DND-41 (cell line): ENCODE results near the gene FAM43A.

Source experiments
- ATAC-seq: fragments of 200-7000 bp; cut with Tn5 transposase; 3 replicates; pipeline ENCODE4 v1.9.1; 2021; ENCODE audit warnings: low read depth; ENCODE audit not compliant: insufficient read depth
- DNase-seq: peaks from one replicate; pipeline ENCODE4 v3.0.0-alpha.2; 2020
- H2AFZ ChIP-seq: 2 replicates; pipeline ENCODE4 v1.6.0; 2012; ENCODE audit warnings: low read depth, low read length
- H3K27ac ChIP-seq: 2 replicates; pipeline ENCODE4 v1.5.1; 2012; ENCODE audit warnings: low read length, inconsistent platforms
- H3K27me3 ChIP-seq: fragments of 200-600 bp; sonication (generic); 2 replicates; pipeline ENCODE4 v1.6.0; 2012; ENCODE audit warnings: low read length, mild to moderate bottlenecking, inconsistent platforms; ENCODE audit not compliant: insufficient read depth, poor library complexity
- H3K36me3 ChIP-seq: 2 replicates; pipeline ENCODE4 v1.5.1; 2012; ENCODE audit warnings: low read length, inconsistent platforms; ENCODE audit not compliant: insufficient read depth
- H3K4me1 ChIP-seq: 2 replicates; pipeline ENCODE4 v1.5.1; 2012; ENCODE audit warnings: mild to moderate bottlenecking, low read length; ENCODE audit not compliant: insufficient read depth
- H3K4me2 ChIP-seq: 2 replicates; pipeline ENCODE4 v1.6.0; 2012; ENCODE audit warnings: mild to moderate bottlenecking, moderate library complexity, low read length, inconsistent platforms; ENCODE audit not compliant: insufficient read depth
- H3K4me3 ChIP-seq, 2 experiments: fragments of 200-600 bp in 1 of 2; shearing (Covaris generic) in 1 of 2; 2 replicates each; pipeline ENCODE4 v1.5.1; 2012 to 2016; ENCODE audit warnings: inconsistent platforms in 2 of 2, low read length in 2 of 2, mild to moderate bottlenecking in 2 of 2, low read depth in 1 of 2, moderate library complexity in 1 of 2
- H3K79me2 ChIP-seq: 2 replicates; pipeline ENCODE4 v1.6.0; 2012; ENCODE audit warnings: low read length, inconsistent platforms; ENCODE audit not compliant: insufficient read depth
- H3K9ac ChIP-seq: 2 replicates; pipeline ENCODE4 v1.6.0; 2012; ENCODE audit warnings: low read depth, mild to moderate bottlenecking, inconsistent platforms, low read length, moderate library complexity
- H3K9me3 ChIP-seq: 2 replicates; pipeline ENCODE4 v1.5.1; 2012; ENCODE audit warnings: low read length, moderate library complexity, mild to moderate bottlenecking, inconsistent platforms; ENCODE audit not compliant: insufficient read depth, severe bottlenecking
- H4K20me1 ChIP-seq: 2 replicates; pipeline ENCODE4 v1.6.0; 2012; ENCODE audit warnings: low read length; ENCODE audit not compliant: insufficient read depth
- CTCF ChIP-seq: IDR thresholded peaks from 2 replicates; pipeline ENCODE4 v1.5.1; 2012; ENCODE audit warnings: borderline replicate concordance, low read length, moderate library complexity, mild to moderate bottlenecking; ENCODE audit not compliant: poor library complexity, severe bottlenecking; ENCODE audit errors: extremely low read depth
- EZH2 ChIP-seq: IDR thresholded peaks from 3 replicates; pipeline ENCODE4 v1.6.1; 2012; ENCODE audit warnings: borderline replicate concordance, low read depth, mild to moderate bottlenecking, moderate library complexity, low read length, inconsistent platforms; ENCODE audit not compliant: severe bottlenecking

The FAM43A gene

GRCh38 chr3:194658477-194659242 lies 27.0 kb upstream of the FAM43A start:
- H4K20me1 ChIP-seq = no peaks in the 10 kb centered on the region; the same call in 1 of the 2 replicates
- no peak overlapping the region for H3K4me3 ChIP-seq
- H3K27me3 ChIP-seq = no peaks in the 10 kb centered on the region
- peaks cover 76% of the 10 kb centered on the region for H3K36me3 ChIP-seq
- 0 out of 2 replicates have a peak, but pooled peaks cover 2% of the 10 kb centered on the region for H3K79me2 ChIP-seq
- H3K27ac ChIP-seq = no peak overlapping the region
- no peak overlapping the region for H3K9ac ChIP-seq
- ATAC-seq = no peak
- no peak for TF ChIP-seq CTCF
- TF ChIP-seq EZH2 = no peak
- no peak overlapping the region for H2AFZ ChIP-seq
- H3K4me1 ChIP-seq = no peaks in the 10 kb centered on the region
- H3K9me3 ChIP-seq = no peaks in the 10 kb centered on the region
- no peak for DNase-seq
- H3K4me2 ChIP-seq = no peak overlapping the region

GRCh38 chr3:194659778-194660177 lies 25.9 kb upstream of the FAM43A start:
- Histone ChIP-seq H3K36me3 (peaks cover 74% of the 10 kb centered on the region), H3K4me1 (no peaks in the 10 kb centered on the region), H4K20me1 (no peaks in the 10 kb centered on the region; the same call in 1 of the 2 replicates), H3K27ac (no peak overlapping the region), H3K4me2 (no peak overlapping the region), H3K79me2 (0 out of 2 replicates have a peak, but pooled peaks cover 2% of the 10 kb centered on the region), H3K9me3 (no peaks in the 10 kb centered on the region), H3K4me3 (no peak overlapping the region), H3K9ac (no peak overlapping the region), H2AFZ (no peak overlapping the region), H3K27me3 (no peaks in the 10 kb centered on the region)
- no peak for ATAC-seq
- TF ChIP-seq EZH2 = no peak
- TF ChIP-seq CTCF = no peak
- DNase-seq = no peak

- H3K4me3 ChIP-seq = no peak overlapping the region
- H4K20me1 ChIP-seq = peaks cover 2% of the 10 kb centered on the region; the same call in 1 of the 2 replicates
- H3K79me2 ChIP-seq = peaks cover 4% of the 10 kb centered on the region; the same call in 1 of the 2 replicates
- H3K4me1 ChIP-seq = no peaks in the 10 kb centered on the region
- no peak overlapping the region for H2AFZ ChIP-seq
- H3K9ac ChIP-seq = no peak overlapping the region
- H3K27ac ChIP-seq = no peak overlapping the region
- no peaks in the 10 kb centered on the region for H3K9me3 ChIP-seq
- no peak overlapping the region for H3K4me2 ChIP-seq
- DNase-seq (no peak), ATAC-seq (no peak)
- TF ChIP-seq CTCF (no peak), EZH2 (no peak)
- H3K36me3 ChIP-seq = peaks cover 83% of the 10 kb centered on the region
- no peaks in the 10 kb centered on the region for H3K27me3 ChIP-seq
Observed at GRCh38 chr3:194661374-194661773, 24.3 kb upstream of the FAM43A start.

GRCh38 chr3:194661946-194662345 lies 23.7 kb upstream of the FAM43A start:
- ATAC-seq = no peak
- H4K20me1 ChIP-seq = peaks cover 2% of the 10 kb centered on the region; the same call in 1 of the 2 replicates
- H3K4me2 ChIP-seq = no peak overlapping the region
- no peak overlapping the region for H3K27ac ChIP-seq
- TF ChIP-seq CTCF (no peak), EZH2 (no peak)
- no peaks in the 10 kb centered on the region for H3K9me3 ChIP-seq
- no peaks in the 10 kb centered on the region for H3K27me3 ChIP-seq
- no peak overlapping the region for H3K4me3 ChIP-seq
- no peak overlapping the region for H3K9ac ChIP-seq
- no peak overlapping the region for H2AFZ ChIP-seq
- H3K4me1 ChIP-seq = no peaks in the 10 kb centered on the region
- peaks cover 4% of the 10 kb centered on the region; the same call in 1 of the 2 replicates for H3K79me2 ChIP-seq
- DNase-seq = no peak
- H3K36me3 ChIP-seq = peaks cover 89% of the 10 kb centered on the region
